HepG2 (cell line): Measurements from ENCODE around the gene MAJIN. TPM values are rescaled to one million over a fixed set of nuclear protein-coding genes. Genes with fewer than 3 reads are reported as not detected.
A peak's percentile ranks its signal among the peaks of the same experiment; 100 is the strongest.

Source experiments
- ARID2 ChIP-seq: sonication (generic); formaldehyde crosslinking; IDR thresholded peaks from 2 replicates; pipeline ENCODE4 v1.8.1; 2022; ENCODE audit warnings: mild to moderate bottlenecking, missing genetic modification reagents, borderline replicate concordance
- FOXM1 ChIP-seq: sonication (generic); formaldehyde crosslinking; IDR thresholded peaks from 2 replicates; pipeline ENCODE4 v1.5.0; 2020; ENCODE audit warnings: missing genetic modification reagents
- HMG20B ChIP-seq: conservative IDR thresholded peaks from 2 replicates; pipeline ENCODE4 v1.6.1; 2016; ENCODE audit warnings: missing genetic modification reagents, missing compliant biosample characterization
- HNRNPH1 ChIP-seq: fragments of 200-400 bp; formaldehyde crosslinking; optimal IDR thresholded peaks from 2 replicates; pipeline ENCODE3; 2017; ENCODE audit warnings: mild to moderate bottlenecking, low read depth, low read length
- MAX ChIP-seq: IDR thresholded peaks from 2 replicates; pipeline ENCODE4 v1.6.1; 2012; ENCODE audit warnings: inconsistent platforms
- PPARG ChIP-seq: conservative IDR thresholded peaks from 2 replicates; pipeline ENCODE4 v1.6.1; 2016; ENCODE audit warnings: missing biosample characterization, missing genetic modification reagents
- RARG ChIP-seq: sonication (generic); formaldehyde crosslinking; IDR thresholded peaks from 2 replicates; pipeline ENCODE4 v1.4.0; 2020; ENCODE audit warnings: low read depth, mild to moderate bottlenecking, missing genetic modification reagents
- SNAPC4 ChIP-seq: sonication (generic); formaldehyde crosslinking; IDR thresholded peaks from 2 replicates; pipeline ENCODE4 v1.4.0; 2020; ENCODE audit warnings: mild to moderate bottlenecking, missing genetic modification reagents
- SUZ12 ChIP-seq: fragments of 150-350 bp; IDR thresholded peaks from 2 replicates; pipeline ENCODE4 v1.6.1; 2014; ENCODE audit warnings: low read depth, low read length
- TAF1 ChIP-seq: sonication (generic); formaldehyde crosslinking; IDR thresholded peaks from 2 replicates; pipeline ENCODE4 v1.4.0; 2020; ENCODE audit warnings: missing genetic modification reagents
- TFDP1 ChIP-seq: IDR thresholded peaks from 2 replicates; pipeline ENCODE4 v1.6.1; 2016; ENCODE audit warnings: missing compliant biosample characterization, missing genetic modification reagents, borderline replicate concordance
- ZFP41 ChIP-seq: sonication (generic); formaldehyde crosslinking; IDR thresholded peaks from 2 replicates; pipeline ENCODE4 v1.4.0; 2020; ENCODE audit warnings: mild to moderate bottlenecking, missing genetic modification reagents, borderline replicate concordance
- ZFX ChIP-seq: sonication (generic); formaldehyde crosslinking; IDR thresholded peaks from 2 replicates; pipeline ENCODE4 v1.4.0; 2020; ENCODE audit warnings: mild to moderate bottlenecking, low read depth, missing genetic modification reagents, moderate library complexity
- ZMAT5 ChIP-seq: sonication (generic); formaldehyde crosslinking; IDR thresholded peaks from 2 replicates; pipeline ENCODE4 v1.5.0; 2020; ENCODE audit warnings: mild to moderate bottlenecking, low read depth, missing genetic modification reagents, borderline replicate concordance
- ZMYM3 ChIP-seq: sonication (generic); formaldehyde crosslinking; IDR thresholded peaks from 2 replicates; pipeline ENCODE4 v1.5.1; 2020; ENCODE audit warnings: mild to moderate bottlenecking, missing genetic modification reagents
- ZNF280B ChIP-seq: sonication (generic); formaldehyde crosslinking; IDR thresholded peaks from 2 replicates; pipeline ENCODE4 v1.5.0; 2020; ENCODE audit warnings: missing genetic modification reagents, mild to moderate bottlenecking, borderline replicate concordance
- ZNF354B ChIP-seq: sonication (generic); formaldehyde crosslinking; IDR thresholded peaks from 2 replicates; pipeline ENCODE4 v1.8.0; 2022; ENCODE audit warnings: mild to moderate bottlenecking, missing genetic modification reagents
- ZNF710 ChIP-seq: sonication (generic); formaldehyde crosslinking; IDR thresholded peaks from 2 replicates; pipeline ENCODE4 v1.5.0; 2020; ENCODE audit warnings: mild to moderate bottlenecking, missing genetic modification reagents, borderline replicate concordance
- polyA plus RNA-seq, 8 experiments: library from polyadenylated mRNA; depleted of rRNA in 3 of 8; stranded (reverse) in 7 of 8; unstranded in 1 of 8; fragments of >200 nt; fragmentation: Illumina TruSeq in 4 of 8; extraction: Trizol in 4 of 8; gene quantifications; 2 replicates each; pipeline versions ENCODE4 v1.2.1 to v1.2.3, GENCODE V29; 2011 to 2016; ENCODE audit warnings: low read depth in 4 of 8, missing spikeins in 1 of 8, mixed read lengths in 1 of 8; ENCODE audit not compliant: insufficient read depth in 1 of 8
- total RNA-seq, 5 experiments: library from RNA; depleted of rRNA; stranded (reverse); fragments of >200 nt; fragmentation: Illumina TruSeq; extraction: Trizol; gene quantifications; 2 replicates each; pipeline ENCODE4 v1.2.3, GENCODE V29; 2016; ENCODE audit warnings: low read depth in 1 of 5

Gene MAJIN
- total and polyA plus RNA-seq, 2 of the 13 experiments (the other 11 are each of a cell fraction or from before 2014, with no cell fraction given) = not detected

GRCh38 chr11:65013888-65014725, 42.2 kb upstream of the MAJIN start, which contains the start of gene ARL2 (continued):
- peak; percentile 72 for TF ChIP-seq TAF1 (CRISPR knock-in tag)
- no peak for TF ChIP-seq ZNF354B
- TF ChIP-seq ZNF710 (CRISPR knock-in tag) = no peak; the same call in 1 of the 2 replicates
- no peak for TF ChIP-seq SUZ12
- no peak for TF ChIP-seq SNAPC4 (CRISPR knock-in tag)
- no peak for TF ChIP-seq RARG (CRISPR knock-in tag)
- no peak for TF ChIP-seq HNRNPH1
- TF ChIP-seq ZMAT5 (CRISPR knock-in tag) = no peak
- TF ChIP-seq MAX = peak; percentile 84
- peak; percentile 85; the same call in 1 of the 2 replicates for TF ChIP-seq TFDP1 (CRISPR knock-in tag)
- no peak for TF ChIP-seq ZFP41 (CRISPR knock-in tag)
- no peak; the same call in 1 of the 2 replicates for TF ChIP-seq ARID2
- TF ChIP-seq ZNF280B (CRISPR knock-in tag) = peak; percentile 86; the same call in 1 of the 2 replicates
- no peak for TF ChIP-seq PPARG (CRISPR knock-in tag)
- no peak for TF ChIP-seq FOXM1 (CRISPR knock-in tag)
- peak; percentile 75 for TF ChIP-seq ZFX
- no peak for TF ChIP-seq HMG20B
- TF ChIP-seq ZMYM3 (CRISPR knock-in tag) = no peak
